Measurements from ENCODE around the gene ANKRD34A.
"Not testable (repeated sequence)": the region's sequence is repeated elsewhere in the genome, so short reads cannot be mapped to it uniquely, and the experiment has no call there.

ANKRD34A gene

GRCh38 chr1:145944532-145944931 lies 19.8 kb downstream of the ANKRD34A start:
- no peak for DNase-seq (ENCODE audit: low read depth)

DNA sequence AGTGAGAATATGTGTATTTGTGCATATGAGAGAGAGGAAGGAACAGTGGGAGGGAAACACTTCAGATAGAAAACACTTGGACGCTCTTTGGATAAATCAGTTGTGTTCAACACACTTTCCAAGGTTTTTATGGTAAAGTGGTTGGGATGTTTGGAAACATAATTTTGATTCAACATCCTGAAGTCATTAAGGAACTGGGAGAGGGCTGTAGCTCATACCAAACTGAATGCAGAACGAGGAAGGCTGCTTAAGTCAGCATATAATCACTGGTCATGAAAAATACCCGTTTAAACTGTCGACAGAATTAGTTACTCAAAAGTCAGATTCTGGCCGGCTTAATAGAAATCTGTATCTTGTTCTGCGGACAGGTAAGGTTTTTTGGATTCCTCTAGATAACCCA lies 21.5 kb downstream of the ANKRD34A start:
- no peak for DNase-seq (ENCODE audit: low read depth)

GRCh38 chr1:145942405-145942804 lies 22.0 kb downstream of the ANKRD34A start:
- no peak for DNase-seq (ENCODE audit: low read depth)

- DNase-seq (ENCODE audit: low read depth) = no peak
Measured at GRCh38 chr1:145937436-145937835, 26.9 kb downstream of the ANKRD34A start.

DNA sequence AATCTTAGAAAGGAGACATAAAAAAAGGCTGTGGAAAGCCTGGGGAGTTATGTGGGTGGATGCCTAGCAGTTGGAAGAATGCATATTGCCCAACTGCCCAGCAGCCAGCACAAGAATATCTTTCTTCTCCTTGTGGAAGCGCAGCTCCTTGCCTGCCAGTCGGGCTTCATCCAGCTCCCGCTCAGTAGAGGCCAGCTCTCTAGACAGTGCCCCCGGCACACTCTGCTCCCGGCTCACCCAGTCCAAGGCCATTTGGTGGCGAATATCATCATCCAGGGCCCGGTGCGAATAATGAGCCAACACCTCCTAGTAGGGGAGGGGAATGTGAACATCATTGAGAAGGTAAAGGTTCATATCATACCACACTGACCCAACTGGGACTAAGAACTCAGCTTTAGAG lies 28.1 kb downstream of the ANKRD34A start:
- DNase-seq (ENCODE audit: low read depth) = no peak

DNA sequence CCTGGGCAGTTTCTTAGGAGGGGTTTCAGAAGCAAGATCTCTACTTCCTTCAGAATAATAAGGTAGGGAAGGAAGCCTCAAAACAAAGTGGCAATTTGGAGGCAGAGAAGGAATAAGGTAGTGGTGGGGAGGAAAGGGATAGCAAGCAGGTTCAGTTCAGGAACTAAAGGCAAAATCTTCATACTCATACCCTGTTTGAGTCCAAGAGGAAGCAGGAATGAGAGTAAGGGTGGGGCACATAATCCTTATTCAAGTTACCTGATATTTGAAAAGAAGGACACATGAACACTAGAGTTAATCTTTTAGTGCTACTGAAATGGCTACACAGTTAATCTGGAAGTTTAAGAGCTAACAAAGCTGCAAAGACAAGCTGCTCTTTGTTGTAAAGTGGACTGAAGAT lies 28.7 kb downstream of the ANKRD34A start:
- DNase-seq (ENCODE audit: low read depth) = no peak

GRCh38 chr1:145932522-145933009 lies 31.8 kb downstream of the ANKRD34A start:
- DNase-seq (ENCODE audit: low read depth) = not testable (repeated sequence)

- no peak for DNase-seq (ENCODE audit: low read depth)
Measured at GRCh38 chr1:145927916-145928643, 36.3 kb downstream of the ANKRD34A start.

- DNase-seq (ENCODE audit: low read depth) = peak; percentile 87
Measured at GRCh38 chr1:145927063-145927886, 37.1 kb downstream of the ANKRD34A start, which contains the start of gene RBM8A. RBM8A (minus strand) TSS chr1:145927484; CDS start chr1:145927426, 58 bp downstream.

GRCh38 chr1:145926686-145927062 lies 37.7 kb downstream of the ANKRD34A start:
- peak; percentile 27 for DNase-seq (ENCODE audit: low read depth)

DNA sequence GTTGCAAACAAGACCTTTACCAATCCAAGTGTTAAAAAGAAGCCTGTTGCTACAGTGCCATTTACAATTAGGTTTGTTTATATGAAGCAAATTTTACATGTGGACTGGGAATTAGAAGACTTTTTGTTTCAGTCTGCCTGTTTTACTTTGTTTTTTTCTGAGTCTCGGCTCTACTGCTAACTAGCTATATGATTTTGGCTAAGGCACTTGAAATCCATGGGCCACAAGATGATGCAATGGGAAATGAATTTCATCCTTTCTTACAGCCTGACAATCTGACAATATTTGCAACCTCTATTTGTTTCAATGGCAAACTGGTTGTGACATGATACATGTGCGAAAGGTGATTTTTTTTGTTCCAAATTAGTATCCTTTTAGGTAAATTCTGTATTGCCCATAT lies 42.1 kb downstream of the ANKRD34A start:
- no peak for DNase-seq (ENCODE audit: low read depth)

DNA sequence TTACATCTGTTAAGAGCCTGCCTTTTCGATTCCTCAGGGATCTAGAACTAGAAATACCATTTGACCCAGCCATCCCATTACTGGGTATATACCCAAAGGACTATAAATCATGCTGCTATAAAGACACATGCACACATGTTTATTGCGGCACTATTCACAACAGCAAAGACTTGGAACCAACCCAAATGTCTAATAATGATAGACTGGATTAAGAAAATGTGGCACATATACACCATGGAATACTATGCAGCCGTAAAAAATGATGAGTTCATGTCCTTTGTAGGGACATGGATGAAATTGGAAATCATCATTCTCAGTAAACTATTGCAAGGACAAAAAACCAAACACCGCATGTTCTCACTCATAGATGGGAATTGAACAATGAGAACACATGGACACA lies 44.1 kb downstream of the ANKRD34A start:
- not testable (repeated sequence) for DNase-seq (ENCODE audit: low read depth)

DNA sequence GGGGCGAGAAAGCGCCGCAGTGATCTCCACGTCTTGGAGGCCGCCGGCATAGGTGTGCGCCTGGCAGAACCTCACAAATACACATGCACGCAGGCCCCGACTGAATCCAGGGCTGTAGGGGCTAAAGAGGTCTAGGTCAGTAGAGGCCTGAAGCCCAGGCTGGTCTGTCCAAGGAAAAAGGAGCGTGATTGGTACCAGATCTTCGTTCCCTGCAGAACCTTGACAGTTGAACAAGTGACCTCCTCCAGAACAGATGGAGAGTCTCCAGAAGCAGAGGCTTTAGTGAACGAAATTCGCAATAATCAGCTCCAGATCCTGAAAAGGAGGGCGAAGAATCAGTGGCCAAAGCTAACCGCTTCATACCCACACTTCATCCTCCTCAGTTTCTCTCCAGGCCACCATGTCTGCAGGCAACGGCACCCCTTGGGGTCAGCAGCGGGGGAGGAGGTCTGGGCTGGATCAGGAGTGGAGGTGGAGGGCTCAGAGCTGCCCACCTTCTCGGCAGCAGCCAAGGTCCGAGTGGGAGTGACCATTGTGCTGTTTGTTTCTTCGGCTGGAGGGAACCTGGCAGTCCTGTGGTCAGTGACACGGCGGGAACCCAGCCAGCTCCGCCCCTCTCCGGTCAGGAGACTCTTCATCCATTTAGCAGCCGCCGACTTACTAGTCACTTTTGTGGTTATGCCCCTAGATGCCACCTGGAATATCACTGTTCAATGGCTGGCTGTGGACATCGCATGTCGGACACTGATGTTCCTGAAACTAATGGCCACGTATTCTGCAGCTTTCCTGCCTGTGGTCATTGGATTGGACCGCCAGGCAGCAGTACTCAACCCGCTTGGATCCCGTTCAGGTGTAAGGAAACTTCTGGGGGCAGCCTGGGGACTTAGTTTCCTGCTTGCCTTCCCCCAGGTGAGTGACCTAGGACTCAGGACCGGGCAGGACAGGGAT lies 45.1 kb downstream of the ANKRD34A start:
- DNase-seq (ENCODE audit: low read depth) = no peak

DNA sequence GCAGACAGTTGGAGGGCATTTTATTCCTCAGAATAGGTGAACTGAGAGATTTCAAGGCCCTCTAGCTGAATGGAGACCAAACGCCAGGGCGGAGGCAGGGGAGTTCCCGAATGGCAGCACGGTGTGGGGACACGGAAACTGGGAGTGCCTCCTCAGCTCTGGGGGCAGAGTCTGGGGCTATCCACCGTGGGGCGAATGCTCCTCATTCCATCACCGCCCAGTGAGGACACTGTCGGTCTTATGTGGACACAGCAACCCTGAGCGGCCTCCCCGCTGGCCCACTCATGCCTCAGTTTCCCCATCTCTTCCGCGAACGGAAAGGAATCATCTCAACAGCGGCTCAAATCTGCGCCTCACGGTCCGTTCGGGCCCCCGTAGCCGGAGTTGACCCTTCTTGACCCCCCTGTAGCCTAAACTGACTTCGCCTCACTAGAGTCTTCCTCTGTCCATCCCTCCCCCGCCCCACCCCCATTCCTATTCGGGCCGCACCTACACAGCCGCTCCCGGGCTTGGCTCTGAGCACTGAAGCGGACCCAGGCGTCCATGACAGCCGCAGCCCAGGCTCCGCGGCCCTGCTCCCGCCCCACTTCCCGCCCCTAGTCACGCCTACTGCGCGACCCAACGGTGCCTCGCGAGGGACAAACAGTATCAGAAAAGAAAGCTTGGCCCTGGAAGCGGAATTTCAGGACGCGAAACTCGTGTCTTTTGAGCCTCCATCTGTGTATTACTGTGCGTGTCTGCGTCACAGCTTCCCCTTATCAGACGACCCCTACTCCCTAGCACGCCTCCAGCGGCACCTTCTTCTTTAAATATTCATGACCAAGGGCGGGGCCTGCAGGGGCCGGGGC lies 46.0 kb downstream of the ANKRD34A start, which contains the start of gene PEX11B:
Gene PEX11B, minus strand, starts transcription at position 574 of the 848 bp plus-strand sequence. Its CDS starts 29 bp downstream, at position 545.
- peak; percentile 86 for DNase-seq (ENCODE audit: low read depth)

DNA sequence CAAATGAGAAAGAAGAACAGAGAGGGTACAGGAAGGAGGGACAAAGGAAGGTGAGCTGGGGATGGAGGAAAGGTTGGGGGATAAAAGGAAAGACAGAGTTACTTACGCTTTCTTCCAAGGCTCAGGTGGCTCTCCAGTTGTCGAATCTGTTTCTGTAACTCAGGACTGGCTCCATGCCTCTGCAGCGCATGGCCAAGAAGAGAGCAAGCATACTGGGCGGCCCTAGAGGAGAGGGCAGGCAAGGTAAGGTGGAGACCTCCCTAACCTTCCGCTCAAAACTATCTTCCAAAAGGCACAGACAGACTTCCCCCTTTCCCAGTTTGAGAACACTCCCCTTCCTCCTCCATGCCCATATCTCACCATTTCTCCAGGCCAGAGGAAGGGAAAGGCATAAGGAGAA lies 46.8 kb downstream of the ANKRD34A start:
- no peak for DNase-seq (ENCODE audit: low read depth)

- no peak for DNase-seq (ENCODE audit: low read depth)
Measured at GRCh38 chr1:145916745-145917144, 47.6 kb downstream of the ANKRD34A start.

- DNase-seq (ENCODE audit: low read depth) = no peak
Measured at GRCh38 chr1:145912128-145912641, 52.2 kb downstream of the ANKRD34A start.
